MM.1S (cell line): Measurements from ENCODE around the gene FYCO1.

Experiments
- CTCF ChIP-seq: fragments of 300-600 bp; sonication (generic); IDR thresholded peaks from 2 replicates; pipeline ENCODE4 v1.5.1; 2016; ENCODE audit warnings: antibody characterized with exemption, low read length, mixed read lengths
- EZH2 ChIP-seq: fragments of 300-600 bp; sonication (generic); optimal IDR thresholded peaks from 2 replicates; pipeline ENCODE3; 2017; ENCODE audit warnings: low read depth, mild to moderate bottlenecking, antibody characterized with exemption, low read length, mixed read lengths
- EZH2phosphoT487 ChIP-seq: fragments of 300-600 bp; sonication (generic); IDR thresholded peaks from 2 replicates; pipeline ENCODE4 v1.6.1; 2018; ENCODE audit warnings: antibody characterized with exemption, low read length

- no peak for TF ChIP-seq CTCF
- TF ChIP-seq EZH2phosphoT487: no peak
- TF ChIP-seq EZH2: no peak
Measured at GRCh38 chr3:46006238-46007032, 10.8 kb upstream of the FYCO1 start.
